Erythroblast (primary cell): ENCODE data around the gene CIC.

Experiments used
- GATA1 ChIP-seq: IDR thresholded peaks from 2 replicates; pipeline ENCODE4 v1.6.1; 2011; ENCODE audit warnings: low read depth, mild to moderate bottlenecking, control low read depth, low read length, moderate library complexity
- POLR2A ChIP-seq: IDR thresholded peaks from 2 replicates; pipeline ENCODE4 v1.6.1; 2011; ENCODE audit warnings: mild to moderate bottlenecking, low read length

DNA sequence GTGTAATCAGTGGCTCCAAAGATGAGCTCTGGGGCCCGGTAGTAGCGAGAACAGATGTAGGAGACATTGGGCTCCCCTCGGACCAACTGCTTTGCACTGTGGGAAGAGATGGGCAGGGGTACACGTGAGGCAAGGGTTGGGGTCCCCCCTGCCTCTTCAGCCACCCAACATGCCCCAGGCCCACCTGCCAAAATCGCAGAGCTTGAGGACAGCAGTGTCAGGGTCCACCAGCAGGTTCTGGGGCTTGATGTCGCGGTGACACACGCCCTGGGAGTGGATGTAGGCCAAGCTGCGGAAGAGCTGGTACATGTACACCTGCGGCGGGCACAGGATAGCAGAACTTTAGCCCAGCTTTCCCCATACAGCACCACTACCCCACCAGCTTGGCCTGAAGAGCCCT lies 34.7 kb upstream of the CIC start:
- TF ChIP-seq POLR2A (no peak), GATA1 (no peak)
